PC-3 (cell line): Measurements from ENCODE around the gene TSHZ3. TPM values are rescaled to one million over a fixed set of nuclear protein-coding genes. Genes with fewer than 3 reads are reported as not detected.

ENCODE experiments used
- ATAC-seq: fragments of 200-7000 bp; cut with Tn5 transposase; 2 replicates; pipeline ENCODE4 v1.9.1; 2020; ENCODE audit warnings: mild to moderate bottlenecking, moderate library complexity
- BruUV-seq: library from RNA; stranded (reverse); fragments of 400-500 nt; replicated peaks from 2 replicates; lab custom pipeline; 2021; lab: Mats Ljungman, UMichigan
- CTCF ChIA-PET: fragments of 300-600 bp; sonication (Branson Sonifier 250); formaldehyde crosslinking; loops from one replicate; lab custom pipeline; 2022; ENCODE audit warnings: antibody characterized with exemption; lab: Charles Lee
- POLR2A ChIA-PET: fragments of 300-600 bp; sonication (Branson Sonifier 250); formaldehyde crosslinking; loops from one replicate; lab custom pipeline; 2022; ENCODE audit warnings: antibody characterized with exemption; ENCODE audit not compliant: unreplicated experiment; lab: Charles Lee
- DNase-seq: peaks from one replicate; pipeline ENCODE4 v3.0.0-alpha.2; 2015
- H2AFZ ChIP-seq: fragments of 300-600 bp; sonication (generic); 2 replicates; pipeline ENCODE4 v1.6.0; 2016; ENCODE audit warnings: antibody characterized with exemption, low read length
- H3F3A ChIP-seq: fragments of 300-600 bp; sonication (generic); one replicate; pipeline ENCODE4 v1.6.0; 2017; ENCODE audit warnings: antibody characterized with exemption, low read length, control low read depth, mild to moderate bottlenecking; ENCODE audit not compliant: unreplicated experiment
- H3K27ac ChIP-seq: fragments of 300-600 bp; sonication (generic); 2 replicates; pipeline ENCODE4 v1.5.1; 2016; ENCODE audit warnings: mild to moderate bottlenecking, low read length
- H3K27me3 ChIP-seq: fragments of 300-600 bp; sonication (generic); 2 replicates; pipeline ENCODE4 v1.6.1; 2016; ENCODE audit warnings: low read length, mixed read lengths
- H3K36me3 ChIP-seq: fragments of 300-600 bp; sonication (generic); 2 replicates; pipeline ENCODE4 v1.6.1; 2016; ENCODE audit warnings: low read depth, mixed run types, low read length, mixed read lengths
- H3K4me1 ChIP-seq: fragments of 300-600 bp; sonication (generic); 2 replicates; pipeline ENCODE4 v1.5.1; 2016; ENCODE audit warnings: low read length; ENCODE audit not compliant: insufficient read depth
- H3K4me2 ChIP-seq: fragments of 300-600 bp; sonication (generic); 2 replicates; pipeline ENCODE4 v1.6.0; 2016; ENCODE audit warnings: low read length
- H3K4me3 ChIP-seq: fragments of 300-600 bp; sonication (generic); 2 replicates; pipeline ENCODE4 v1.5.1; 2016; ENCODE audit warnings: mild to moderate bottlenecking, low read length, mixed read lengths
- H3K79me2 ChIP-seq: fragments of 300-600 bp; sonication (generic); 2 replicates; pipeline ENCODE4 v1.6.1; 2017; ENCODE audit warnings: low read length, mixed read lengths
- H3K9ac ChIP-seq: fragments of 300-600 bp; sonication (generic); 2 replicates; pipeline ENCODE4 v1.6.0; 2016; ENCODE audit warnings: mild to moderate bottlenecking, low read length
- H3K9me2 ChIP-seq: fragments of 300-600 bp; sonication (generic); replicated peaks from 2 replicates; pipeline ENCODE4 v1.6.1; 2016; ENCODE audit warnings: mixed run types, low read length, mixed read lengths
- H3K9me3 ChIP-seq: fragments of 300-600 bp; sonication (generic); 2 replicates; pipeline ENCODE4 v1.6.1; 2016; ENCODE audit warnings: low read length, mixed read lengths
- H4K20me1 ChIP-seq: fragments of 300-600 bp; sonication (generic); 2 replicates; pipeline ENCODE4 v1.6.1; 2016; ENCODE audit warnings: low read length, mixed read lengths
- CTCF ChIP-seq: fragments of 300-600 bp; sonication (generic); conservative IDR thresholded peaks from 2 replicates; pipeline ENCODE4 v1.5.1; 2017; ENCODE audit warnings: antibody characterized with exemption, low read depth, mild to moderate bottlenecking, low read length
- EZH2 ChIP-seq: fragments of 300-600 bp; sonication (generic); IDR thresholded peaks from one replicate; pipeline ENCODE4 v1.6.1; 2017; ENCODE audit warnings: antibody characterized with exemption, mild to moderate bottlenecking, low read length; ENCODE audit not compliant: unreplicated experiment
- EZH2phosphoT487 ChIP-seq: fragments of 300-600 bp; sonication (generic); IDR thresholded peaks from 2 replicates; pipeline ENCODE4 v1.6.1; 2018; ENCODE audit warnings: mild to moderate bottlenecking, antibody characterized with exemption, low read length, borderline replicate concordance
- intact Hi-C: fragments of 100-400 bp; cut with micrococcal nuclease; formaldehyde crosslinking; loops from 2 replicates; pipeline ENCODE4 v1.9.0; 2023
- total RNA-seq: library from RNA; depleted of rRNA; stranded (reverse); fragments of >200 nt; gene quantifications from 2 replicates; pipeline ENCODE4 v1.2.3, GENCODE V29; 2014

Gene TSHZ3
- total RNA-seq, 1 experiment from 2014 or later: 0.18 TPM

GRCh38 chr19:31330237-31330636 is 19.0 kb downstream of the TSHZ3 start:
- no peak overlapping the region for H3K4me2 ChIP-seq
- H3K36me3 ChIP-seq: no peaks in the 10 kb centered on the region
- ATAC-seq (no peak), DNase-seq (no peak)
- H3K27ac ChIP-seq: no peak overlapping the region
- H2AFZ ChIP-seq: no peak overlapping the region
- intact Hi-C loops: no loop called here
- H3F3A ChIP-seq: no peaks in the 10 kb centered on the region
- POLR2A ChIA-PET: no interaction called here
- H4K20me1 ChIP-seq: no peaks in the 10 kb centered on the region
- H3K9ac ChIP-seq: no peak overlapping the region
- no peak for TF ChIP-seq EZH2
- TF ChIP-seq EZH2phosphoT487: no peak
- TF ChIP-seq CTCF: no peak
- no peak overlapping the region for H3K4me3 ChIP-seq
- H3K9me2 ChIP-seq: no peaks in the 10 kb centered on the region
- no TSS peak for BruUV-seq
- H3K4me1 ChIP-seq: no peaks in the 10 kb centered on the region
- CTCF ChIA-PET: interaction anchor here (0.7 kb wide), 1 partner anchor 1234 kb away, joined by 3 read pairs; no protein-coding TSS in a partner anchor
- no peaks in the 10 kb centered on the region for H3K27me3 ChIP-seq
- no peaks in the 10 kb centered on the region for H3K9me3 ChIP-seq
- H3K79me2 ChIP-seq: no peaks in the 10 kb centered on the region

GRCh38 chr19:31329819-31330218 is 19.4 kb downstream of the TSHZ3 start:
- no peaks in the 10 kb centered on the region for H3K79me2 ChIP-seq

More at GRCh38 chr19:31329819-31330218, 19.4 kb downstream of the TSHZ3 start:
- Histone ChIP-seq H3K9ac (no peak overlapping the region), H3K9me3 (no peaks in the 10 kb centered on the region), H3K4me2 (no peak overlapping the region), H3K9me2 (no peaks in the 10 kb centered on the region), H3K27me3 (no peaks in the 10 kb centered on the region), H3F3A (no peaks in the 10 kb centered on the region), H2AFZ (no peak overlapping the region), H3K36me3 (no peaks in the 10 kb centered on the region), H3K27ac (no peak overlapping the region), H3K4me1 (no peaks in the 10 kb centered on the region), H3K4me3 (no peak overlapping the region), H4K20me1 (no peaks in the 10 kb centered on the region)
- ATAC-seq (no peak), DNase-seq (no peak)
- intact Hi-C loops: no loop called here
- CTCF ChIA-PET: no interaction called here
- no TSS peak for BruUV-seq
- POLR2A ChIA-PET: no interaction called here
- TF ChIP-seq EZH2phosphoT487: no peak
- no peak for TF ChIP-seq CTCF
- TF ChIP-seq EZH2: no peak
